GM18868 (cell line): ENCODE results near the gene LUC7L.
"Not testable (repeated sequence)": the region's sequence is repeated elsewhere in the genome, so short reads cannot be mapped to it uniquely, and the experiment has no call there.

Experiments
- ATAC-seq: cut with Tn5 transposase; IDR thresholded peaks from one replicate; pipeline ENCODE4 v1.9.1; 2021; ENCODE audit warnings: mild to moderate bottlenecking, moderate library complexity; ENCODE audit not compliant: unreplicated experiment

Gene LUC7L

GRCh38 chr16:183005-183404 lies 46.2 kb downstream of the LUC7L start:
- no peak for ATAC-seq

GRCh38 chr16:181565-182021 lies 47.7 kb downstream of the LUC7L start:
- no peak for ATAC-seq

DNA sequence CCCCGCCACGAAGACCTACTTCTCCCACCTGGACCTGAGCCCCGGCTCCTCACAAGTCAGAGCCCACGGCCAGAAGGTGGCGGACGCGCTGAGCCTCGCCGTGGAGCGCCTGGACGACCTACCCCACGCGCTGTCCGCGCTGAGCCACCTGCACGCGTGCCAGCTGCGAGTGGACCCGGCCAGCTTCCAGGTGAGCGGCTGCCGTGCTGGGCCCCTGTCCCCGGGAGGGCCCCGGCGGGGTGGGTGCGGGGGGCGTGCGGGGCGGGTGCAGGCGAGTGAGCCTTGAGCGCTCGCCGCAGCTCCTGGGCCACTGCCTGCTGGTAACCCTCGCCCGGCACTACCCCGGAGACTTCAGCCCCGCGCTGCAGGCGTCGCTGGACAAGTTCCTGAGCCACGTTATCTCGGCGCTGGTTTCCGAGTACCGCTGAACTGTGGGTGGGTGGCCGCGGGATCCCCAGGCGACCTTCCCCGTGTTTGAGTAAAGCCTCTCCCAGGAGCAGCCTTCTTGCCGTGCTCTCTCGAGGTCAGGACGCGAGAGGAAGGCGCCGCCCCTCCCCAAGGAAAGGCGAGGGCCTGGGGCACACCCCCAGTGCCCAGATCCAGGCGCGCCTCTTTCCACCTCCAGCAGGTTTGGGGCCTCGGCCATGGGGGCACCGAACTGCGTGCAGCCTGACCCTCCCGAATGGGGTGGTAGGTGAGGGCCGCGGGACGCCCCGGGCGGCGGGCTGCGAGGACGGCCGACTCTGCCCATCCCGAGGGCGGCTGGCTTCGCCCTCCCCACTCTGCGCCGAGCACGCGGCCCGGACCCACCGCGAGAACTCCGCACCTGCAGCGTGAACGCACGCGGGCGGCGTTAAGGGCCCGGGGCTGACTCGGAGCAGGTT lies 48.3 kb downstream of the LUC7L start:
- ATAC-seq: peak; percentile 50

DNA sequence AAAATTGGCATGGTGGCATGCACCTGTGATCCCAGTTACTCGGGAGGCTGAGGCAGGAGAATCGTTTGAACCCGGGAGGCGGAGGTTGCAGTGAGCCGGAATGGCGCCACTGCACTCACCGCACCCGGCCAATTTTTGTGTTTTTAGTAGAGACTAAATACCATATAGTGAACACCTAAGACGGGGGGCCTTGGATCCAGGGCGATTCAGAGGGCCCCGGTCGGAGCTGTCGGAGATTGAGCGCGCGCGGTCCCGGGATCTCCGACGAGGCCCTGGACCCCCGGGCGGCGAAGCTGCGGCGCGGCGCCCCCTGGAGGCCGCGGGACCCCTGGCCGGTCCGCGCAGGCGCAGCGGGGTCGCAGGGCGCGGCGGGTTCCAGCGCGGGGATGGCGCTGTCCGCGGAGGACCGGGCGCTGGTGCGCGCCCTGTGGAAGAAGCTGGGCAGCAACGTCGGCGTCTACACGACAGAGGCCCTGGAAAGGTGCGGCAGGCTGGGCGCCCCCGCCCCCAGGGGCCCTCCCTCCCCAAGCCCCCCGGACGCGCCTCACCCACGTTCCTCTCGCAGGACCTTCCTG lies 49.1 kb downstream of the LUC7L start, which contains the start of gene HBQ1:
Gene HBQ1 (plus strand): TSS at position 359 of the 575 bp plus-strand sequence. CDS start 28 bp downstream, at position 387.
- ATAC-seq: no peak

DNA sequence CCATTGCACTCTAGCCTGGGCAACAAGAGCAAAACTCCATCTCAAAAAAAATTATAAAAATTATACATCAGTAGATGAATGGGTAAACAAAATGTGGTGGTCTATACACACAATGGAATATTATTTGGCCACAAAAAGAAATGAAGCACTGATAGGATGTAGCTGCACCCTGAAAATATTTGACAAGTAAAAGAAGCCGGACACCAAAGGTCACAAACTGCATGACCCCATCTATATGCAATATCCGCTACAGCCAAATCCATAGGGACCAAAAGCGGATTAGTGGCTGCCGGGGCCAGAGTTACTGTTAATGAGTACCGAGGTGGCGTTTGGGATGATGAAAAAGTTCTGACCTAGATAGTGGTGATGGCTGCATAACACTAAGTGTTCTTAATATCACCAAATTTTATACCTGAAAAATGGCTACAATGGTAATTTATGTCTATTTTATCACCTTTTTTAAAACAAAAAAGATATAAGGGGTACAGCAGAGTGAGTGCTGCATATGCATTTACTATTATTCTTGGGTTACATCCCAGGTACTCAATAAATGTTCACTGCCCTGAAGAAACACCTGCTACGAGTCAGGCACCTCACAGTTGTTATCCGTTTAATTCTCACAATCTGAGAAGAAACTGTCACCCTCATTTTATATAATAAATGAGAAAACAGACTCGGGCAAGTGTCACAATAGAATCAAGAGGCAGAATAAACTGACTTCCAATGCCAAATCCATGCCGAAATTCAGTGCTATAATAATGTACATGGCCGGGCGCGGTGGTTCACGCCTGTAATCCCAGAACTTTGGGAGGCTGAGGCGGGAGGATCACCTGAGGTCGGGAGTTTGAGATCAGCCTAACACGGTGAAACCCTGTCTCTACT lies 49.8 kb downstream of the LUC7L start:
- ATAC-seq: no peak

- ATAC-seq: no peak
Measured at GRCh38 chr16:178668-179015, 50.6 kb downstream of the LUC7L start.

DNA sequence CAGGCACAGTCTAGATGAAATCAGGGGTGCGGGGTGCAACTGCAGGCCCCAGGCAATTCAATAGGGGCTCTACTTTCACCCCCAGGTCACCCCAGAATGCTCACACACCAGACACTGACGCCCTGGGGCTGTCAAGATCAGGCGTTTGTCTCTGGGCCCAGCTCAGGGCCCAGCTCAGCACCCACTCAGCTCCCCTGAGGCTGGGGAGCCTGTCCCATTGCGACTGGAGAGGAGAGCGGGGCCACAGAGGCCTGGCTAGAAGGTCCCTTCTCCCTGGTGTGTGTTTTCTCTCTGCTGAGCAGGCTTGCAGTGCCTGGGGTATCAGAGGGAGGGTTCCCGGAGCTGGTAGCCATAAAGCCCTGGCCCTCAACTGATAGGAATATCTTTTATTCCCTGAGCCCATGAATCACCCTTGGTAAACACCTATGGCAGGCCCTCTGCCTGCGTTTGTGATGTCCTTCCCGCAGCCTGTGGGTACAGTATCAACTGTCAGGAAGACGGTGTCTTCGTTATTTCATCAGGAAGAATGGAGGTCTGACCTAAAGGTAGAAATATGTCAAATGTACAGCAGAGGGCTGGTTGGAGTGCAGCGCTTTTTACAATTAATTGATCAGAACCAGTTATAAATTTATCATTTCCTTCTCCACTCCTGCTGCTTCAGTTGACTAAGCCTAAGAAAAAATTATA lies 51.1 kb downstream of the LUC7L start:
- no peak for ATAC-seq

- ATAC-seq: no peak
Measured at GRCh38 chr16:177394-177822, 51.8 kb downstream of the LUC7L start.

DNA sequence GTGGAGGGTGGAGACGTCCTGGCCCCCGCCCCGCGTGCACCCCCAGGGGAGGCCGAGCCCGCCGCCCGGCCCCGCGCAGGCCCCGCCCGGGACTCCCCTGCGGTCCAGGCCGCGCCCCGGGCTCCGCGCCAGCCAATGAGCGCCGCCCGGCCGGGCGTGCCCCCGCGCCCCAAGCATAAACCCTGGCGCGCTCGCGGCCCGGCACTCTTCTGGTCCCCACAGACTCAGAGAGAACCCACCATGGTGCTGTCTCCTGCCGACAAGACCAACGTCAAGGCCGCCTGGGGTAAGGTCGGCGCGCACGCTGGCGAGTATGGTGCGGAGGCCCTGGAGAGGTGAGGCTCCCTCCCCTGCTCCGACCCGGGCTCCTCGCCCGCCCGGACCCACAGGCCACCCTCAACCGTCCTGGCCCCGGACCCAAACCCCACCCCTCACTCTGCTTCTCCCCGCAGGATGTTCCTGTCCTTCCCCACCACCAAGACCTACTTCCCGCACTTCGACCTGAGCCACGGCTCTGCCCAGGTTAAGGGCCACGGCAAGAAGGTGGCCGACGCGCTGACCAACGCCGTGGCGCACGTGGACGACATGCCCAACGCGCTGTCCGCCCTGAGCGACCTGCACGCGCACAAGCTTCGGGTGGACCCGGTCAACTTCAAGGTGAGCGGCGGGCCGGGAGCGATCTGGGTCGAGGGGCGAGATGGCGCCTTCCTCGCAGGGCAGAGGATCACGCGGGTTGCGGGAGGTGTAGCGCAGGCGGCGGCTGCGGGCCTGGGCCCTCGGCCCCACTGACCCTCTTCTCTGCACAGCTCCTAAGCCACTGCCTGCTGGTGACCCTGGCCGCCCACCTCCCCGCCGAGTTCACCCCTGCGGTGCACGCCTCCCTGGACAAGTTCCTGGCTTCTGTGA lies 52.5 kb downstream of the LUC7L start, which contains the start of gene HBA1:
Gene HBA1 (plus strand): TSS at position 204 of the 906 bp plus-strand sequence. CDS start 37 bp downstream, at position 241.
- ATAC-seq: not testable (repeated sequence)

DNA sequence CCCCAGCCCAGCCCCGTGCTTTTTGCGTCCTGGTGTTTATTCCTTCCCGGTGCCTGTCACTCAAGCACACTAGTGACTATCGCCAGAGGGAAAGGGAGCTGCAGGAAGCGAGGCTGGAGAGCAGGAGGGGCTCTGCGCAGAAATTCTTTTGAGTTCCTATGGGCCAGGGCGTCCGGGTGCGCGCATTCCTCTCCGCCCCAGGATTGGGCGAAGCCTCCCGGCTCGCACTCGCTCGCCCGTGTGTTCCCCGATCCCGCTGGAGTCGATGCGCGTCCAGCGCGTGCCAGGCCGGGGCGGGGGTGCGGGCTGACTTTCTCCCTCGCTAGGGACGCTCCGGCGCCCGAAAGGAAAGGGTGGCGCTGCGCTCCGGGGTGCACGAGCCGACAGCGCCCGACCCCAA lies 53.2 kb downstream of the LUC7L start:
- not testable (repeated sequence) for ATAC-seq

- ATAC-seq: no peak
Measured at GRCh38 chr16:175011-175949, 54.0 kb downstream of the LUC7L start.

DNA sequence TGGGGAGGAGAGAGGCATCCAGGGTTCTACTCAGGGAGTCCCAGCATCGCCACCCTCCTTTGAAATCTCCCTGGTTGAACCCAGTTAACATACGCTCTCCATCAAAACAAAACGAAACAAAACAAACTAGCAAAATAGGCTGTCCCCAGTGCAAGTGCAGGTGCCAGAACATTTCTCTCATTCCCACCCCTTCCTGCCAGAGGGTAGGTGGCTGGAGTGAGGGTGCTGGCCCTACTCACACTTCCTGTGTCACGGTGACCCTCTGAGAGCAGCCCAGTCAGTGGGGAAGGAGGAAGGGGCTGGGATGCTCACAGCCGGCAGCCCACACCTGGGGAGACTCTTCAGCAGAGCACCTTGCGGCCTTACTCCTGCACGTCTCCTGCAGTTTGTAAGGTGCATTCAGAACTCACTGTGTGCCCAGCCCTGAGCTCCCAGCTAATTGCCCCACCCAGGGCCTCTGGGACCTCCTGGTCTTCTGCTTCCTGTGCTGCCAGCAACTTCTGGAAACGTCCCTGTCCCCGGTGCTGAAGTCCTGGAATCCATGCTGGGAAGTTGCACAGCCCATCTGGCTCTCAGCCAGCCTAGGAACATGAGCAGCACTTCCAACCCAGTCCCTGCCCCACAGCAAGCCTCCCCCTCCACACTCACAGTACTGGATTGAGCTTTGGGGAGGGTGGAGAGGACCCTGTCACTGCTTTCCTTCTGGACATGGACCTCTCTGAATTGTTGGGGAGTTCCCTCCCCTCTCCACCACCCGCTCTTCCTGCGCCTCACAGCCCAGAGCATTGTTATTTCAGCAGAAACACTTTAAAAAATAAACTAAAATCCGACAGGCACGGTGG lies 55.1 kb downstream of the LUC7L start:
- not testable (repeated sequence) for ATAC-seq

DNA sequence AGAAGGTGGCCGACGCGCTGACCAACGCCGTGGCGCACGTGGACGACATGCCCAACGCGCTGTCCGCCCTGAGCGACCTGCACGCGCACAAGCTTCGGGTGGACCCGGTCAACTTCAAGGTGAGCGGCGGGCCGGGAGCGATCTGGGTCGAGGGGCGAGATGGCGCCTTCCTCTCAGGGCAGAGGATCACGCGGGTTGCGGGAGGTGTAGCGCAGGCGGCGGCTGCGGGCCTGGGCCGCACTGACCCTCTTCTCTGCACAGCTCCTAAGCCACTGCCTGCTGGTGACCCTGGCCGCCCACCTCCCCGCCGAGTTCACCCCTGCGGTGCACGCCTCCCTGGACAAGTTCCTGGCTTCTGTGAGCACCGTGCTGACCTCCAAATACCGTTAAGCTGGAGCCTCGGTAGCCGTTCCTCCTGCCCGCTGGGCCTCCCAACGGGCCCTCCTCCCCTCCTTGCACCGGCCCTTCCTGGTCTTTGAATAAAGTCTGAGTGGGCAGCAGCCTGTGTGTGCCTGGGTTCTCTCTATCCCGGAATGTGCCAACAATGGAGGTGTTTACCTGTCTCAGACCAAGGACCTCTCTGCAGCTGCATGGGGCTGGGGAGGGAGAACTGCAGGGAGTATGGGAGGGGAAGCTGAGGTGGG lies 55.9 kb downstream of the LUC7L start:
- not testable (repeated sequence) for ATAC-seq

DNA sequence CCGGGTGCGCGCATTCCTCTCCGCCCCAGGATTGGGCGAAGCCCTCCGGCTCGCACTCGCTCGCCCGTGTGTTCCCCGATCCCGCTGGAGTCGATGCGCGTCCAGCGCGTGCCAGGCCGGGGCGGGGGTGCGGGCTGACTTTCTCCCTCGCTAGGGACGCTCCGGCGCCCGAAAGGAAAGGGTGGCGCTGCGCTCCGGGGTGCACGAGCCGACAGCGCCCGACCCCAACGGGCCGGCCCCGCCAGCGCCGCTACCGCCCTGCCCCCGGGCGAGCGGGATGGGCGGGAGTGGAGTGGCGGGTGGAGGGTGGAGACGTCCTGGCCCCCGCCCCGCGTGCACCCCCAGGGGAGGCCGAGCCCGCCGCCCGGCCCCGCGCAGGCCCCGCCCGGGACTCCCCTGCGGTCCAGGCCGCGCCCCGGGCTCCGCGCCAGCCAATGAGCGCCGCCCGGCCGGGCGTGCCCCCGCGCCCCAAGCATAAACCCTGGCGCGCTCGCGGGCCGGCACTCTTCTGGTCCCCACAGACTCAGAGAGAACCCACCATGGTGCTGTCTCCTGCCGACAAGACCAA lies 56.8 kb downstream of the LUC7L start, which contains the start of gene HBA2:
Gene HBA2 (plus strand): TSS at position 503 of the 568 bp plus-strand sequence. CDS start 37 bp downstream, at position 540.
- not testable (repeated sequence) for ATAC-seq

GRCh38 chr16:170788-171187 lies 58.5 kb downstream of the LUC7L start:
- ATAC-seq: no peak

DNA sequence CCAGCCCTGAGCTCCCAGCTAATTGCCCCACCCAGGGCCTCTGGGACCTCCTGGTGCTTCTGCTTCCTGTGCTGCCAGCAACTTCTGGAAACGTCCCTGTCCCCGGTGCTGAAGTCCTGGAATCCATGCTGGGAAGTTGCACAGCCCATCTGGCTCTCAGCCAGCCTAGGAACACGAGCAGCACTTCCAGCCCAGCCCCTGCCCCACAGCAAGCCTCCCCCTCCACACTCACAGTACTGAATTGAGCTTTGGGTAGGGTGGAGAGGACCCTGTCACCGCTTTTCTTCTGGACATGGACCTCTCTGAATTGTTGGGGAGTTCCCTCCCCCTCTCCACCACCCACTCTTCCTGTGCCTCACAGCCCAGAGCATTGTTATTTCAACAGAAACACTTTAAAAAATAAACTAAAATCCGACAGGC lies 59.2 kb downstream of the LUC7L start:
- ATAC-seq: not testable (repeated sequence)
